ENCODE results near the gene CASP5.

DNA sequence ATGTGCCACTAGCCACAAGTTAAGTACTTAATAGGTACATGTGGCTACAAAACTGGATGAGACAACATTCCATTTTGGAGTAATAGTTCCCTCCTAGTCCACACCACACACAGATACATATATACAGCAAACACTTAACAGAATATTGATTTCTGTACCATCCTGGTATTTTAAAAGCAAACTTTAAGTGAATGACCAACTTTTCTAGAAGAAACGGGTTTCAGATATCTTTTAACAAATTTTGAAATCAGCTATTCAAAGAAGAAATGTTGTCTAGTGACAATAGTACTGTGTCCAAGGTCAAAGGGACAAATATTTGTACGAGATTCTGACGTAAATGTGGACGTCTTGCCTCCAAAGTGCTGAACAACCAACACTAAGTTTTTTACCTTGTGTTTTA is 34.5 kb upstream of the CASP5 start:
- no peak for TF ChIP-seq POLR2AphosphoS5 (IDR thresholded peaks at IDR 0.05; ENCODE audit: low read depth, low read length)
- TF ChIP-seq POLR2A (IDR thresholded peaks at IDR 0.05; ENCODE audit: low read depth, low read length), result no peak
- TF ChIP-seq TAF1 (IDR thresholded peaks at IDR 0.05; ENCODE audit: borderline replicate concordance, low read depth, low read length), result no peak

All from GM12892 (cell line).